ENCODE measurements around the gene CCDC107.
A peak's percentile ranks its signal among the peaks of the same experiment; 100 is the strongest.

Gene CCDC107

GRCh38 chr9:35659340-35659739 lies 1.2 kb downstream of the CCDC107 start:
- DNase-seq (ENCODE audit: low read depth in 1 of 2, low spot score in 1 of 2) = no peak

GRCh38 chr9:35660966-35661415 lies 2.9 kb downstream of the CCDC107 start:
- no peak for DNase-seq (ENCODE audit: low read depth in 1 of 2, low spot score in 1 of 2)

- DNase-seq (ENCODE audit: low read depth in 1 of 2, low spot score in 1 of 2) = no peak
These were observed 3.8 kb downstream of the CCDC107 start for GRCh38 chr9:35661756-35662350.

DNA sequence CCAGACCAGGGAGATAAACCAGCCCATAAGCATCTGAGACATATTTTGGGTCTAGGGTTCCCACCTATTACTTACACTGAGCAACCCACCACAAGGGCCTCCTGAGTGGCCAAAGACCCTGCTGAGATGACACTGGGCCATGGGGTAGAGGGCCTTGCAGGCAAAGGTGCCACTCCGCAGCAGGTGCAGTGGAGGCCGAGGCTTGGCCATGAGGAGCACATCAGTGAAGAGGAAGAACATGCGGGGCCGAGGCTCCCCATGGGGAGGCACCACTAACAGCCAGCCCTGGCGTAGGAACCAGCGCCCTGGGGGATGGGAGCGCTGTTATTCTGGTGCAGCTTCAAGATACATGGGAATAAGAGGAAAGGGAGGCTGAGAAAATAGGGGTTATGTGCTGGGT lies 4.3 kb downstream of the CCDC107 start:
- no peak for DNase-seq (ENCODE audit: low read depth in 1 of 2, low spot score in 1 of 2)

DNA sequence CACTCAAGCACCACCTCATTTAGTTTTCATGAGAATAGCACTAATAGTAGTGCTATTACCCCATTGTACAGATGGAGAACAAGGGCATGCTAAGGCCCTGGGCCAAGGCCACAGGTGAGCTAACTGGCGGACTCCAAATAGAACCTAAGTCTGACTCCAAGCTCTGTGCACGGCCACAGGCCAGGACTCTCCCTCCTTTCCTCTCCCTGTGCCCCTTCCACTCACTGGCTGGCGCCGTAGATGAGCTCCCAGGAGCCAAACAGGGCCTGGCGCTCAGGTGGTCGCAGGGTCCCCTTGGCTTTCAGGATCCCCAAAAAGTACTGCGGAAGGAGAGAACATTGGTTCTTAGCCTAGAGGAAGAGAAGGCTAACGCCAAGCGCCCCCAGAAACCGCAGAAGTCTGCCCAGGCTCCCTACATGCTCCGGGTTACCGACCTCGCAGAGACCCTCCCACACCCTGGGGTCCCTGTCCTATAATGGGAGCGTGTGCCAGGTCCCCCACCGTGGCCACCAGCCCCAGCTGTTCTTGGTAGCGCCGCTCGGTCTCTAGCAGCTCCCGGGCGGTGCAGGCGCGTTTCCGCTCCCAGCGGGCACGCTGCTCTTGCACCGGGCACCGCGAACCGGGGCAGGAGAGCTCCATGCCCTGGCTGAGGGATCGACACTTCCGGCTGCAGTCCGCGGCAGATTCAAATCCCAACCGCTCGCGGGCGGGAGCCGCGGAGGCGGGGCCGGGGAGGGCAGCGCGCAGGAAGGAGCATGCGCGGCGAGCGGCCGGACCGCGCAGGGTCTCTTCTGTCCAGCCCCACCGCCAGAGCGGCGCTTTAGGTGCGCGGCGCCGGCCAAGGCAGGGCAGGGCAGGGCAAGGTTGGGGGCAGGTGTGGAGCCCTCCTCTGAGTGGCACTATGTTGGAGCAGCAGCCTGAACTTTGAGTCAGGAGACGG lies 6.7 kb downstream of the CCDC107 start, which contains the start of gene ARHGEF39:
Gene ARHGEF39 (minus strand): TSS at position 665 of the 940 bp plus-strand sequence. CDS start 26 bp downstream, at position 639.
- peak; percentile 35 to 55 for DNase-seq (ENCODE audit: low read depth in 1 of 2, low spot score in 1 of 2)

- DNase-seq (ENCODE audit: low read depth in 1 of 2, low spot score in 1 of 2) = no peak
These were observed 7.4 kb downstream of the CCDC107 start for GRCh38 chr9:35665471-35665818.

DNA sequence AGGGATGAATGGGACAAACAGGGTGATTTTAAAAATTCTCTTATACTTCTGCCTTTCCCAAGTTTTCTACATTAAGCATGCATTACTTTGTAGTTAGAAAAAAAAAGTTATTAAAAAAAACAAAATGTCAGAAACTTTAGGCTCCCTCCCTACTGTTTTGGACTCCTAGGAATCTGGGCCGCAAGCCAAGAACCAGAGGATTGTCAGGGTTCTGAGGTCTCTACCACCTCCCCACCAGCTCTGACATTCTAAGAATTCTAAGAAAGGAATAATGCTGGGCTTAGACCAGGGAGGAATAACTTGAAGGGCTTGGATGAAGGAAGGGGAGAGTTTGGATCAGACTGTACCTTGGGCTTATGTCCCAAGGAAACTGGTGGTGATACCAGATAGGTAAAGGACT lies 8.0 kb downstream of the CCDC107 start:
- DNase-seq (ENCODE audit: low read depth in 1 of 2, low spot score in 1 of 2) = no peak

DNA sequence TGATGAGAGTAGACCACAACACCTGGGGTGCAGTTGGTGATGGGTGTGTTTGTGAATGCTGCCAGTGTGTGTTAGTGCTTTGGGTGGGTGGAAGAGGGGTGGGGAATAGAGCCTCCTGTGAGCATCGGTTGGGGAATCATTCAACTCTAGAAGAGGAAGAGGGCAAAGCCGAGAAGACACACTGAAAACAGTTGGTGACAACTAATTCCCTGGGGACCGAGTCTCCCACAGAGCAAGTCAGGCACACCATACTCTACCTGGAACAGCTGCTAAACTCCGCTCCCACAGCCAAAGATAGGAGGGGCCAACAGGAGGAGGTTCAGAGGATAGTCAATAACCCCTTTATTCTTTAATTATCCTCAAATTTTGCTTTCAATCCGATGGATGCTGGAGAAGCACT lies 8.5 kb downstream of the CCDC107 start:
- no peak for DNase-seq (ENCODE audit: low read depth in 1 of 2, low spot score in 1 of 2)

DNA sequence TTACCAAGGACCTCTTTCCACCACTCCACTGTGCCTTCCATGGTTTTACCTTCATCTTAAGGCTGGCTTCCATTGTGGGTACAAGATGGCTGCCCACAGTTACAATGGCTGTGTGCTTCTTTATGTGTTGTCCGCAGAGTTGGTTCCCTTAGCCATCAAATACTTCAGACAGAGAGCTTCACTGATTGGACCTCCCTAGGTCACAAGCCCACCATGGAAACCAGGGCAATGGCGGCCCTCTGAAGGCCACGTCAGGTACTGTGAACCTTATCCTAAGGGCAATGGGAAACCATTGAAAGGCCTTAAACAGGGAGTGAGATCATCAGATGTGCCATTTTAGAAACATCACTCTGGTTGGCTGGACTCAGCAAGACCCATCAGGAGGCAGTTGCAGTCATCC lies 9.8 kb downstream of the CCDC107 start:
- DNase-seq (ENCODE audit: low read depth in 1 of 2, low spot score in 1 of 2) = no peak

- DNase-seq (ENCODE audit: low read depth in 1 of 2, low spot score in 1 of 2) = no peak
These were observed 11.4 kb downstream of the CCDC107 start for GRCh38 chr9:35669331-35670145.

- no peak for DNase-seq (ENCODE audit: low read depth in 1 of 2, low spot score in 1 of 2)
These were observed 15.3 kb downstream of the CCDC107 start, which contains the start of gene CA9 for GRCh38 chr9:35673132-35674024. TSS of gene CA9 (plus strand) at chr9:35673928. CDS start at chr9:35673960, 32 bp downstream.

- no peak for DNase-seq (ENCODE audit: low read depth in 1 of 2, low spot score in 1 of 2)
These were observed 15.9 kb downstream of the CCDC107 start for GRCh38 chr9:35674025-35674361.

DNA sequence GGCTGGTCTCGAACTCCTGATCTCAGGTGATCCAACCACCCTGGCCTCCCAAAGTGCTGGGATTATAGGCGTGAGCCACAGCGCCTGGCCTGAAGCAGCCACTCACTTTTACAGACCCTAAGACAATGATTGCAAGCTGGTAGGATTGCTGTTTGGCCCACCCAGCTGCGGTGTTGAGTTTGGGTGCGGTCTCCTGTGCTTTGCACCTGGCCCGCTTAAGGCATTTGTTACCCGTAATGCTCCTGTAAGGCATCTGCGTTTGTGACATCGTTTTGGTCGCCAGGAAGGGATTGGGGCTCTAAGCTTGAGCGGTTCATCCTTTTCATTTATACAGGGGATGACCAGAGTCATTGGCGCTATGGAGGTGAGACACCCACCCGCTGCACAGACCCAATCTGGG lies 17.1 kb downstream of the CCDC107 start:
- DNase-seq (ENCODE audit: low read depth in 1 of 2, low spot score in 1 of 2) = no peak

DNA sequence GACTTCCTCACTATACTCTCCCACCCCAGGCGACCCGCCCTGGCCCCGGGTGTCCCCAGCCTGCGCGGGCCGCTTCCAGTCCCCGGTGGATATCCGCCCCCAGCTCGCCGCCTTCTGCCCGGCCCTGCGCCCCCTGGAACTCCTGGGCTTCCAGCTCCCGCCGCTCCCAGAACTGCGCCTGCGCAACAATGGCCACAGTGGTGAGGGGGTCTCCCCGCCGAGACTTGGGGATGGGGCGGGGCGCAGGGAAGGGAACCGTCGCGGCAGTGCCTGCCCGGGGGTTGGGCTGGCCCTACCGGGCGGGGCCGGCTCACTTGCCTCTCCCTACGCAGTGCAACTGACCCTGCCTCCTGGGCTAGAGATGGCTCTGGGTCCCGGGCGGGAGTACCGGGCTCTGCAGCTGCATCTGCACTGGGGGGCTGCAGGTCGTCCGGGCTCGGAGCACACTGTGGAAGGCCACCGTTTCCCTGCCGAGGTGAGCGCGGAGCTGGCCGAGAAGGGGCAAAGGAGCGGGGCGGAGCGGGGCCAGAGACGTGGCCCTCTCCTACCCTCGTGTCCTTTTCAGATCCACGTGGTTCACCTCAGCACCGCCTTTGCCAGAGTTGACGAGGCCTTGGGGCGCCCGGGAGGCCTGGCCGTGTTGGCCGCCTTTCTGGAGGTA lies 17.8 kb downstream of the CCDC107 start:
- DNase-seq (ENCODE audit: low read depth in 1 of 2, low spot score in 1 of 2) = no peak

GRCh38 chr9:35679091-35679490 lies 21.0 kb downstream of the CCDC107 start:
- DNase-seq (ENCODE audit: low read depth in 1 of 2, low spot score in 1 of 2) = no peak

- no peak for DNase-seq (ENCODE audit: low read depth in 1 of 2, low spot score in 1 of 2)
These were observed 21.8 kb downstream of the CCDC107 start for GRCh38 chr9:35679766-35680330.

DNA sequence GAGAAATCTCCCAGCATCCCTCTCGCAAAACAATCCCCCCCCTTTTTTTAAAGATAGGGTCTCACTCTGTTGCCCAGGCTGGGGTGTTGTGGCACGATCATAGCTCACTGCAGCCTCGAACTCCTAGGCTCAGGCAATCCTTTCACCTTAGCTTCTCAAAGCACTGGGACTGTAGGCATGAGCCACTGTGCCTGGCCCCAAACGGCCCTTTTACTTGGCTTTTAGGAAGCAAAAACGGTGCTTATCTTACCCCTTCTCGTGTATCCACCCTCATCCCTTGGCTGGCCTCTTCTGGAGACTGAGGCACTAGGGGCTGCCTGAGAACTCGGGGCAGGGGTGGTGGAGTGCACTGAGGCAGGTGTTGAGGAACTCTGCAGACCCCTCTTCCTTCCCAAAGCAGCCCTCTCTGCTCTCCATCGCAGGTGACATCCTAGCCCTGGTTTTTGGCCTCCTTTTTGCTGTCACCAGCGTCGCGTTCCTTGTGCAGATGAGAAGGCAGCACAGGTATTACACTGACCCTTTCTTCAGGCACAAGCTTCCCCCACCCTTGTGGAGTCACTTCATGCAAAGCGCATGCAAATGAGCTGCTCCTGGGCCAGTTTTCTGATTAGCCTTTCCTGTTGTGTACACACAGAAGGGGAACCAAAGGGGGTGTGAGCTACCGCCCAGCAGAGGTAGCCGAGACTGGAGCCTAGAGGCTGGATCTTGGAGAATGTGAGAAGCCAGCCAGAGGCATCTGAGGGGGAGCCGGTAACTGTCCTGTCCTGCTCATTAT lies 22.4 kb downstream of the CCDC107 start:
- no peak for DNase-seq (ENCODE audit: low read depth in 1 of 2, low spot score in 1 of 2)

DNA sequence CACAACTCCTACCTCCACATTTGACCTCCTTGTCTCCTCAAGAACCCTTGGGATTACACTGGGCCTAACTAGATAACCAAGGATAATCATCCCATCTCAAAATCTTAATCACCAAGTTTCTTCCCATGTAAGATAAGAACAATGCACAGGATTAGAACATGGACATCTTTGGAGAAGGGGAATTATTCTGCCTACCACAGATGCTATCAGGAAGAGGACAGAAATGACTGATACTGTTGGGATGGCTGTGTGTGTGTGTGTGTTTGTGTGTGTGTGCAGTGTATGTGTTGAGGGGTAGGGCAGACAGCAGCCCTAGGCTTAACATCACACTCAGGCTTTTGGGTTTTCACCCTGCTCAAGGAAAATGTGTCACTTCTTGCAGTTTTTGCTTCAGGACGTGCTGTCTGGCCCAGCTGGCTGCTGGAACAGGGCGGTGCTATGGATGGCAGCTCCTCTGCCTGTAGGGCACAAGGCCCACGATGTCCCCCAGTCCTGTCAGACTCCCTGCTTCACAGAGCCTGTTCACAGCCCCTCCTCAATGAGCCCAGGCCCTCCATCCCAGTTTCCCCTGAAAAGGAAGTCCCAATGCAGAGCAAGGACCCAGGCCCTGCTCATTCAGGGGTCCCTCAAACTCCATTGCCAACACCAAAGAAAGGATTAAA lies 23.4 kb downstream of the CCDC107 start:
- no peak for DNase-seq (ENCODE audit: low read depth in 1 of 2, low spot score in 1 of 2)

Measured in activated T-helper 1 cell treated with anti-CD3 and anti-CD28 coated beads, Interleukin-2, amount 50 U/mL, for 16 hours (primary cell).